Subcutaneous abdominal adipose tissue (tissue), 5 donors: Measurements from ENCODE around the gene RASGRP2.

Source experiments
- H3K27ac ChIP-seq: one replicate; pipeline ENCODE4 v1.7.0; 2013; ENCODE audit warnings: low read depth, mild to moderate bottlenecking, inconsistent platforms, low read length, moderate library complexity
- H3K27me3 ChIP-seq, 5 donors: one replicate each; pipeline ENCODE4 v1.7.0; 2013; ENCODE audit warnings: low read length in 5 of 5, inconsistent platforms in 1 of 5; ENCODE audit not compliant: control insufficient read depth in 5 of 5, insufficient read depth in 4 of 5
- H3K36me3 ChIP-seq, 5 donors: one replicate each; pipeline ENCODE4 v1.7.0; 2013; ENCODE audit warnings: low read length in 5 of 5; ENCODE audit not compliant: control insufficient read depth in 5 of 5, insufficient read depth in 5 of 5
- H3K4me1 ChIP-seq, 5 donors: one replicate each; pipeline ENCODE4 v1.7.0; 2013; ENCODE audit warnings: low read length in 5 of 5, mild to moderate bottlenecking in 3 of 5, moderate library complexity in 1 of 5; ENCODE audit not compliant: control insufficient read depth in 5 of 5, insufficient read depth in 5 of 5
- H3K4me3 ChIP-seq, 5 donors: one replicate each; pipeline ENCODE4 v1.7.0; 2013; ENCODE audit warnings: low read length in 5 of 5, low read depth in 1 of 5
- H3K9ac ChIP-seq, 5 donors: one replicate each; pipeline ENCODE4 v1.7.0; 2013; ENCODE audit warnings: low read length in 5 of 5, mild to moderate bottlenecking in 4 of 5, moderate library complexity in 3 of 5
- H3K9me3 ChIP-seq, 5 donors: one replicate each; pipeline ENCODE4 v1.7.0; 2013; ENCODE audit warnings: low read length in 5 of 5; ENCODE audit not compliant: control insufficient read depth in 5 of 5
- donor health status: healthy.
- donor health status: healthy.
- donor health status: healthy.
- donor health status: healthy.
- donor health status: healthy.

The RASGRP2 gene

DNA sequence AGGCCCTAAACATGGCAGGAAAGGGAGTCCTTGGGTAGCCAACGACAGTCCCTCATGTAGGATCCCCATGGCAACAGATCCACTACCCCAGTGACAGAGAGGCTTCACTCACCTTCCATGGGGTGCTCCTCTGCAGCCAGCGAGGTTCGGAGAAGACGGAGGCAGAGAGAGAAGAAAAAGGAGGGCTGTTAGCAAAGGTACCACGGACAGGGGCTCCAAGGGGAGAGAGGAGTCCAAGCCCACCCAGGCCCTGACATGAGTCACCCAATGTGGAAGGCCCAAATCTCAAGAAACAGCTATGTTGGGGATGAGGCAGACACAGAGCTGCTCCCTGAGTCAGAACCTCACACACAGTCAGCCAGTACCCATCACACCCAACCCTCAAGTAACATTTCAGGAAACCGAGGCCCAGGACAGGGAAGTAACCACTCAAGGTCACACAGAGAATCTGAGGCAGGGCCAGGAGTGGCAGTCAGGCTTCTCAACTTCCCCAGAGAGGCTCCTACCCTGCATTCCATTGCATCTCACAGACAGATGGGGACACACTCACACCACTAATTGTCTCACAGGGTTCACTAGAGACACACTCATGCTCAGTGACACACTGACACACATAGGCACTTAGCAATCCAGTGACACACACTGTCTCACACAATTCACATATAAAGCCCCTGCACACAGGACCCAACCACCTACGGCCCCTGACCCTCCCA is 46.1 kb downstream of the RASGRP2 start:
- Histone ChIP-seq H3K4me3 (no peak overlapping the region), H3K9me3 (no peaks in the 10 kb centered on the region), H3K4me1 (no peaks in the 10 kb centered on the region), H3K36me3 (no peaks in the 10 kb centered on the region), H3K27ac (no peak overlapping the region), H3K9ac (no peak overlapping the region), H3K27me3 (peaks cover 3 to 26% (median 16%) of the 10 kb centered on the region in 5 donors)

DNA sequence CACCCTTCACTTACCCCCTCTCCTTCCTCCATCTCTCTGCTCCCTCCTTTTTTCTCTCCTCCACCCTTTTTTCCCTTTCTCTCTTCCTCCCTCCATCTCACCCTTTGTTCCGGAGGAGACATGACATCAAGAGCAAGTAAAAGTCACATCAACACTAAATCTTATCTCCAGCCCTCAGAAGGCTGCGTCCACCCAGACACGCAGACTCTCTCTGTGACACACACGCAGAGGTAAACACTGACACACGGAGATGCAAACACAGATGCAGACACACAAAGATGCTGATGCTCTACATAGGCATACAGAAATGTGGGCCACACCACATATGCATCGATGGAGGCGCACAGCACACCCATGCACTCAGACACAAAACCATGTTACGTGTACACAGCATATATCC is 47.9 kb downstream of the RASGRP2 start:
- Histone ChIP-seq H3K27me3 (peaks cover 3 to 26% (median 16%) of the 10 kb centered on the region in 5 donors), H3K9me3 (no peaks in the 10 kb centered on the region), H3K4me3 (no peak overlapping the region), H3K27ac (no peak overlapping the region), H3K36me3 (no peaks in the 10 kb centered on the region), H3K4me1 (no peaks in the 10 kb centered on the region), H3K9ac (no peak overlapping the region)

DNA sequence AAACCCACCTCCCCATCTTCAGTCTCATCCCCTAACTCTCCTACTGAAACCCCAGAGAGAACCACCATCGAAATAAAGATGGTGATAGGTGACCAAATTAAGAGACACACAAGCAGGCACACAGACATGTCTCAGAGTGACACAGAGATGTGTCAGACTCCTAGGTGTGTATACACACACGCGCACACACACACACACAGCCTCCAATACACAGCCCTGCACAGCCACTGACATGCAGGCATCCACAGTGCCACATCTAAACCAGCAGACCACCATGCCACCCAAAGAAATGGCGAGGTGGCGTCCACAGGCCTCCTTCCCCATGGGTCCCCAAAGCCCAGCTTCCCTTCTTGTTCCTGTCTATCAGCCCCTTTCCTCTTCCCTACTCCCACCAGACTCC is 48.4 kb downstream of the RASGRP2 start:
- Histone ChIP-seq H3K27me3 (peaks cover 3 to 26% (median 16%) of the 10 kb centered on the region in 5 donors), H3K9ac (no peak overlapping the region), H3K4me3 (no peak overlapping the region)

DNA sequence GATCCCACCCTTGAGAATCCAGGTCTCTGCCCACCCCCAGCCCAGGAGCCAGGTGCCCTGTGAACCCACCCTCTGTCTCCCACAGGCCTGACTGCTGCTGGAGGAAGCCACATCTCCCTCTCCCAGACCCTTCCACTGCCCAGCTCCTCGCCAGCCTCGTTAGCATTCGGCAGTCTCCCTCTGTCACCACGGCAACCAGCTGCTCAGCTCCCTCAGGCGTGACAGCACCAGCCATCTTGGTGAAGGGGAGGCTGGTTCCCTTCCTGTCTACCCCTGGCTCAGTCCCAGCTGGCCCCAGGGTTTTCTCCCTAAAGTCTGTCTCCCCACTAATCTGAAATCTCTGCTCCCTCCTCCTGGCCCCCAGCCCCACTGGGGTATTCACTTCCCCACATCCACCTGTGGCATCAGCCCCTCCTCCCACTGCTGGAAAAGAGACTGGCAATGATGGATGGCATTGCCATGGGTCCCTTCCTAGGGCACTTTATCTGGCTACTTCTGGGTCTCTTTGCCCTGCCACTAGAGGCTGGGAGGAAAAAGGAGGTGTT is 49.0 kb downstream of the RASGRP2 start:
- Histone ChIP-seq H3K27me3 (peaks cover 3 to 24% (median 16%) of the 10 kb centered on the region in 5 donors), H3K27ac (no peak overlapping the region), H3K4me3 (no peak overlapping the region), H3K9ac (no peak overlapping the region), H3K4me1 (no peaks in the 10 kb centered on the region), H3K36me3 (no peaks in the 10 kb centered on the region), H3K9me3 (no peaks in the 10 kb centered on the region)

More for the DNA sequence above, 48.4 kb downstream of the RASGRP2 start:
- Histone ChIP-seq H3K36me3 (no peaks in the 10 kb centered on the region), H3K27ac (no peak overlapping the region), H3K4me1 (no peaks in the 10 kb centered on the region), H3K9me3 (no peaks in the 10 kb centered on the region)

DNA sequence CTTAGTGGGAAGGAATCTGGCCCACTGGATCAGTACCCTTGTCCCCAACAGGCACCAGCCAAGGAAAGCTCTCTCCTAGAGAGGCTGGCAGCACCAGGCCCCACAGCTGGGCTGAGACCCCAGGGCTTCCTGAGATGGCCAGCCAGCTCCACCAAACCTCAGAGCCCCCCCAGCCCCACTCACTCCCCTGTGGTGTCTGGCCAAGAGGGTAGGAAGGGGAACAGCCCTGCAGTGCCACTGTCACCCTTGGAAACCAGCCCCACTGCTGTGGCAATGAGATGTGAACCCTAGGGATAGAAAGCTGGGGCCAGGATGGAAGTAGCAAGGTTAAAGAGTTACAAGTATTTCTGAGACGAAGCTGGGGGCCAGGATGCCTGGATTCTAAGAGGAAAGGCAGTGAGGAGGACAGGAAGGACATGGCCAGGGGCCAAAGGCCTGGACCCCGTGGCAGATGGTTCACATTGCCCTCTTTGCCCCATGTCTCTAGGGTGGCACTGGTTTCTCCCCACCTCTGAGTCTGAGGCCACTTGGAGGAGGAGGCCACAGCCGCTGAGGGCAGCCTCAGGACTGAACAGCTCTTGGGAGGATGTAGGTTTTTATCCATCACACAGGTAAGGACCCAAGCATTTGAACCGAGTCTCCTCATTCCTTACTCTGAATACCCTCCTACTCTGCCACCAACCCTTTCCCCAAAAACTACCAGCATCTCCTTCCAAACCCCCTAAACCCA is 49.8 kb downstream of the RASGRP2 start:
- Histone ChIP-seq H3K36me3 (no peaks in the 10 kb centered on the region), H3K4me3 (no peak overlapping the region), H3K27ac (no peak overlapping the region), H3K27me3 (peaks cover 3 to 24% (median 16%) of the 10 kb centered on the region in 5 donors), H3K9me3 (no peaks in the 10 kb centered on the region), H3K4me1 (peaks cover 0 to 2% (median under 1%) of the 10 kb centered on the region in 5 donors), H3K9ac (no peak overlapping the region)

DNA sequence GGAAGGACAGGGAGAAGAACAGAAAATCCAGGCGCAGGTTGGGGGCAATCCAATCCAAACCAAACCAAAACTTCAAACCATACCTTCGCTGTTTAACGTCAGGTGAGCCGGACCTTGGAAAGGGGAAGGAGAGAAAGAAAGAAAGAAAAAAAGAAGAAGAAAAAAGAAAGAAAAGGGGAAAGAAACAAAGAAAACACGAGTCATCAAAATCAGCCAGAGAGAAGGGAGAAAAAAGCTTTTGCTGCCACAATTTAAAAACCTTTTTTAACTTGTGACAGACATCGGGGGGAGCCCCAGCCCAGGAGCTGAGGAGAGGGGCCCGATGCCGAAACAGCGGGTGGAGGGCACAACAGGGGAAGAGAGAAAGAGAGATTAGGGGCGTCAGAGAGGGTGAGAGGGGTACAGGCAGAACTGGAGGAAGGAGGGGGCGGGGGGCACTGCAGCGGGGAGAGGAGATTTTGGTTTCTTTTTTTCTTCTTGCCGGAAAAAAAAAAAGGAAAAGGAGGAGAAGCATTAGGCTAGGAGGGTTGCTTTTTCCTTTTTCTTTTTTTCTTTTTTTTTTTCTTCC is 51.1 kb downstream of the RASGRP2 start:
- Histone ChIP-seq H3K36me3 (no peaks in the 10 kb centered on the region), H3K27me3 (peaks cover 3 to 22% (median 16%) of the 10 kb centered on the region in 5 donors), H3K9ac (no peak overlapping the region), H3K9me3 (no peaks in the 10 kb centered on the region), H3K4me1 (peaks cover 0 to 15% (median 13%) of the 10 kb centered on the region in 5 donors), H3K4me3 (no peak overlapping the region), H3K27ac (no peak overlapping the region)

DNA sequence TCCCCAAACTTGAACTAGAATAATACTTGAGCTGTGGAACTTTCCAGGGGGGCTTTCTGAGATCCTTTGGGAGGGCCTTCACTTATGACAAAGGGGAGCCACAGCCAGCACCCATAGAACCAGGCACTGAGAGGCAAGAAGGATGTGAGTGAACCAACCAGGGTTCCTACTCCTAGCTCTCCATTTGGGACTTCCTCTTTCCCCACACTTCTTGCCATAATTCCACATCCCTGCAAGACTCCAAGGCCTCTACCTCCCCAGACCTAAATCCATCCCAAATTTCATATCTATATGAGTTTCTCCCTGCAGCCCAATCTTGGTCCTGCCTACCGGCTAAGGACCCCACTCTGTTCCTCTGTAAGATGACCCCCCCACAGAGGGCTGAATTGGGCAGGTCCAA is 52.4 kb downstream of the RASGRP2 start:
- no peak overlapping the region for H3K4me3 ChIP-seq
- peaks cover 3 to 28% (median 27%) of the 10 kb centered on the region in 5 donors for H3K4me1 ChIP-seq
- H3K27me3 ChIP-seq: peaks cover 3 to 21% (median 16%) of the 10 kb centered on the region in 5 donors
- no peaks in the 10 kb centered on the region for H3K9me3 ChIP-seq
- no peak overlapping the region for H3K9ac ChIP-seq
- H3K27ac ChIP-seq: no peak overlapping the region
- no peaks in the 10 kb centered on the region for H3K36me3 ChIP-seq

DNA sequence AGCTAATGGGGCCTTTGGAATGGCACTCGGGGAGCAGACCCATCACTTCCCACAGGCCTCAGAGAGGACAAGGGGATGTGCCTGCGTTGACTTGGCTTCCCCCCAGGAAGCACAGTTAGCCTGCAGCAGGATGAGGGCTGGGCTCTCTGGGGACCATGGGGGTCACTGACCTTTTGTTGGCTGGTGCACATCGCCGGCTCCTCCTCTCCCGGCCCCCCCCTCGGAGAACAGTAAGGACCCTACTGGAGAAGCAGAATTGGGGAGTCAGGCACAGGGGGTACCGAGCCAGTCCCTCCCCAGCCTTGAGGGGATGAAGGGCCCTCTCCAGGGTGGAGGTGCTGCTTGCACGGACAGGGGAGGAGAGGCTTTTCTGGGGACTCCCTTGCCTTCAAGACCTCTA is 53.7 kb downstream of the RASGRP2 start:
- H3K4me1 ChIP-seq: peaks cover 3 to 37% (median 30%) of the 10 kb centered on the region in 5 donors
- no peaks in the 10 kb centered on the region for H3K9me3 ChIP-seq
- H3K36me3 ChIP-seq: no peaks in the 10 kb centered on the region
- H3K9ac ChIP-seq: no peak overlapping the region
- H3K4me3 ChIP-seq: no peak overlapping the region
- H3K27me3 ChIP-seq: peaks cover 3 to 16% (median 15%) of the 10 kb centered on the region in 5 donors
- no peak overlapping the region for H3K27ac ChIP-seq

DNA sequence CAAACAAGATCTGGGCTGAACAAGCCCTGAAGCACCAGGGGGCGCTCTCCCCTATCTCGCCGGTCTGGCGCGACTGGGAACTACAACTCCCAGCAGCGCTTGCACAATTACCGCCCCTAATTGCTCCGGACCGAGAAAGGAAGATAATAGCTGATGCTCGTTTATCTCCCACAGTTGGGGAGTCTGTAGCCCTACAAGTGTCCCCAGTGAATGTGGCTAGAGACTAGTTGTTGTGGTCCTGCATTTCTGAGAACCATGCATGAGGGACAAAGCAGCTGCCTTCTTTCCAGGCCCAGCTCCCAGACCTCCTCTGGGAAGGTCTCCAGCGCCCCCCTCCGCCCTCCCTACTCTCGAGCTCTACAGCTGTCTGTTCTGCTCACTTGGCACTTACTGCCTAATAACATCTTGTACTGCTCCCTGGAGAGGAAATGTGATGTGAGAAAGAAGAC is 55.4 kb downstream of the RASGRP2 start:
- Histone ChIP-seq H3K4me3 (peak overlapping the region; percentile 42 to 79 (median 60)), H3K9ac (peak overlapping the region in 2 of 5 donors; percentile 35 to 53), H3K9me3 (no peaks in the 10 kb centered on the region), H3K36me3 (no peaks in the 10 kb centered on the region), H3K4me1 (peaks cover 3 to 37% (median 30%) of the 10 kb centered on the region in 5 donors), H3K27ac (peak overlapping the region; percentile 84), H3K27me3 (peaks cover 0 to 4% (median 3%) of the 10 kb centered on the region in 5 donors)
